Measurements from ENCODE around the gene CORO2A.

GRCh38 chr9:98140503-98140902, 51.9 kb downstream of the CORO2A start:
- TF ChIP-seq CTCF (IDR thresholded peaks at IDR 0.05) (no peak), POLR2A (IDR thresholded peaks at IDR 0.05) (no peak)
